ENCODE measurements around the gene CYTH2. TPM values are rescaled to one million over a fixed set of nuclear protein-coding genes. Genes with fewer than 3 reads are reported as not detected.
A peak's percentile ranks its signal among the peaks of the same experiment; 100 is the strongest.

Gene CYTH2
- total RNA-seq, 1 donor from 2014 or later, result 42.0 TPM

GRCh38 chr19:48492925-48493717, 24.0 kb downstream of the CYTH2 start:
- peak; percentile 95 to 98 for DNase-seq (ENCODE audit: low read depth in 2 of 2)

DNA sequence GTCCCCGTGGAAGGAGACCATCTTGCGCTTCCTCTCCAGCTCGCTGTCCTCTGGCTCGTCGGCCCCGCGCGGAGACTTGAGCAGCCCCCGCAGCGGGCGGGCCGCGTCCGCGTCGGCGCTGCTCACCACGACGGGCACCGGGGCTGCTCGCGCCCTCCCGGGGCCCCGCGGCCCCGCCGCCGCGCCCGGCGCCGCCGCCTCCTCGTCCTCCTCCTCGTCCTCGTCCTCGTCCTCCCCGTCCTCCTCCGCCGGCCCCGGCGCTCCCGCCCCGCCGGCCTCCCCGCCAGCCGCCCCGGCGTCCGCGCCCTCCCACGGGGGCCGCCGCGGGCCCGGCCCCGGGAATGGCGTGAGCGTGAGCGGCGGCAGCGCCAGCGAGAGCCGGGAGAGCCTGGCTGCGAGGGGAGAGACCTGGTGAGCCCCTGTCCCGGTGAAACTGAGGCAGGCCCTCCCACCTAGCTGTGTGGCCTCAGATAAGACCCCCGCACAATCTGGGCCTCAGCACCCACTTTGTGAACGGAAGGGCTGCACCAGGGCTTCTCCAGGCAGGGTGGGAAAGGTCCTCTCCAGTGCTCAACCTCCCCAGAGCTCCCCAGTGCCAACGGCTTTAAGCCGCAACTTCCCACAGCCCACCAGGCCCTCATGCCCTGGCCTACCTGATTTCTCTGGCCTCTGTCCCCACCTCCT, 24.7 kb downstream of the CYTH2 start:
- no peak for DNase-seq (ENCODE audit: low read depth in 2 of 2)

GRCh38 chr19:48495396-48495795, 26.2 kb downstream of the CYTH2 start:
- peak in 1 of 2 donors; percentile 40 for DNase-seq (ENCODE audit: low read depth in 2 of 2)

DNA sequence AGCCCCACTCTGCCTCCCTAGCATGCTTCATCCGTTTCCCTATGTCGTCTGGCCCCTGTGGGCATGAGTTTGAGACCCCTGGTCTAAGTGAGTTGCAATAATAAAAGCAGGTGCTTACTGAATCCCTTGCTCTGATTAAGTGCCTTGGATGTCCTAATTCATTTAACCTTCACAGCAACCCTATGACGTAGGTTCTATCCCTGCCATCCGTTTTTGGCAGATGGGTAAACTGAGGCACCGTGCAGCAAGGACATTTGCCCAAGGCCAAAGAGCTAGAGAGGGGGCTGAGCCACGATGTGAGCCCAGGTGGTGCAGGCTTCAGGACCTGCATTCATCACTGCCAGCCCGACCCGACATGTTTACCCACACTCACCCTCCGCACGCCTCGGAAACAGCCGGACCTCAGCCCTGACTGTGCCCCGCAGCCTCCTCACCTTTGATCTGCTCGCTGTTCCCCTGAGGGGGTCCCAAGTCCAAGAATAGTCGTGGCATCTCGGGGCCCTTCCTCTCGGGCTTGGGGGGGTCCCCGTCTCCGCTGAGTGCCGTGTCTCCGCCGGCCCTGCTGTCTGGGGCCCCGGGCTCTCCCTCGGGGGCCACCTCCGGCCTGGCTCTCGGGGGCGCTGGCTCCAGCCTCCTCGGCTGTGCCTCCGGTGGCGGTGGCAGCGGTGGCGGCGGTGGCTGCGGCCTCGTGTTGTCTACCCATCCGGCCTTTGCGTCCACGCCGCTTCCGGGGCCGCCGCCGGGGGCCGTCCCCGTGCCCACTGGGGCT, 28.0 kb downstream of the CYTH2 start:
- DNase-seq (ENCODE audit: low read depth in 2 of 2), result no peak

DNA sequence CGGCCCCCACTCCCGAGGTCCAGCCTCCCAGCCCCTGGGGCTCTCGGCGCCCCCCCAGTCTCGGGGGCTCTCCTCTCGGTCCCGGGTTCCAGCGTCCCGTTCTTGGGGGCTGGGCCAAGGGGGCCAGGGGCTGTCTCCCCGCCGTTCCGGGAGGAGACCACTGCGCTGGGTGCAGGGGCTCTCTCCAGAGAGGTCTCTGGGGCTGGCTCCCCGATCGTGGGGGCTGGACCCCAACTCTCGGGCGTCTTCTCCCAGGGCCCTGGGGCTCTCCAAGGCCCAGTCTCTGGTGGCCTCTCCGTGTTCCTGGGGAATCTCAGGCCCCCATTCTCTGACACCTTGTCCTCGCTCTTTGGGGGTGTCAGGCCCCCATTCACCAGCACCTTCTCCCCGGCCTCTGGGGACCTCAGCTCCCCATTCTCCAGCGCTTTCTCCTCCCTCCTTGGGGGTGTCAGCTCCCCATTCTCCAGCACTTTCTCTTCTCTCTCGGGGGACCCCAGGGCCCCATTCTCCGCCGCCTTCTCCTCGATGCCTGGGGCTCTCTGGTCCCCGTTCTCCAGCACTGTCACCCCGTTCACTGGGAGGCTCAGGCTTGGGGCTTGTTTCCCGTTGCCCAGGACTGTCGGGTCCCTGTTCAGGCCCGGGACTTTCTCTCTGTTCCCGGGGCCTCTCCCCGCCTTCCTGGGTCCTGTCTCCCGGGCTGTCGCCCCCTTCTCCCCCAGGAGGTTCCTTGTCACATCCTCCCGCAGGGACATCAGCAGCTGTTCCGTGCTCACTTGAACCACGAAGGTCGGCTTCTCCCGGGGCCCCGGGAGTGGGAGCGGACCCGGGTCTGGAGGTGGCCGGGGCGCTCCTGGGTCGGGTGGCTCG, 28.8 kb downstream of the CYTH2 start:
- DNase-seq (ENCODE audit: low read depth in 2 of 2), result no peak

- no peak for DNase-seq (ENCODE audit: low read depth in 2 of 2)
Observed at GRCh38 chr19:48498595-48499311, 29.6 kb downstream of the CYTH2 start.

DNA sequence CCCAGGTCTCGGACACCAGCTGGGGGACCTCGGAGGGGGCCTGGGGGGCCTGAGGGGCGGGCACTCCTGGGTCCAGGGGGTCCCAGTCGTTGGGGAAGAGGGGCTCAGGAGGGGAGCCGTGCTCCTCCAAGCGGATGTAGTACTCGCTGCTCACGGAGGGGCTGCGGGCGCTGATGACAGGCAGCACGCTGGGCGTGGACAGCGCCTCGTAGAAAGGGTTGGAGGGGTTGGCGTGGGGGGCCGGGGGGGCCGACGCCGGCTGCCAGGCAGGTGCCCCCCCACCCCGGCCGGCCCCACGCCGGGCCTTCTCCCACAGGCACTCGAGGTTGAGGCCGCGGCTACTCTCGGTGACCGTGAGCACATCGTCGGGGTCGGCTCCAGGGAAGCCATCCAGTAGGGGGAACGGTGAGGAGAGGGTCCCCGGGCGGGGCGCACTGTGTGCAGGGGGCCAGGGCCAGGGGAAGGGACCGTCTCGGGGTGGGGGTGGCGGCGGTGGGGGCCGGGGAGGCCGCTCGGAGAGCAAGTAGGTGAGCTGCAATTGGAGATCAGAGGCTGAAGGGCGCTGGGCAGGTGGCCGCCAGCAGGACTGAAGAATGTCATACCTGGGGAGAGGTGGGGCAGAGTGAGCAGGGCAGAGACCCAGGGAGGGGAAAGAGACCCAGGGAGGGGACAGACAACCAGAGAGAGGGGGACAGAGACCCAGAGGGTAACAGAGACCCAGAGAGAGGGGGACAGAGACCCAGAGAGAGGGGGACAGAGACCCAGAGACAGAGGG, 30.3 kb downstream of the CYTH2 start:
- DNase-seq (ENCODE audit: low read depth in 2 of 2), result no peak

DNA sequence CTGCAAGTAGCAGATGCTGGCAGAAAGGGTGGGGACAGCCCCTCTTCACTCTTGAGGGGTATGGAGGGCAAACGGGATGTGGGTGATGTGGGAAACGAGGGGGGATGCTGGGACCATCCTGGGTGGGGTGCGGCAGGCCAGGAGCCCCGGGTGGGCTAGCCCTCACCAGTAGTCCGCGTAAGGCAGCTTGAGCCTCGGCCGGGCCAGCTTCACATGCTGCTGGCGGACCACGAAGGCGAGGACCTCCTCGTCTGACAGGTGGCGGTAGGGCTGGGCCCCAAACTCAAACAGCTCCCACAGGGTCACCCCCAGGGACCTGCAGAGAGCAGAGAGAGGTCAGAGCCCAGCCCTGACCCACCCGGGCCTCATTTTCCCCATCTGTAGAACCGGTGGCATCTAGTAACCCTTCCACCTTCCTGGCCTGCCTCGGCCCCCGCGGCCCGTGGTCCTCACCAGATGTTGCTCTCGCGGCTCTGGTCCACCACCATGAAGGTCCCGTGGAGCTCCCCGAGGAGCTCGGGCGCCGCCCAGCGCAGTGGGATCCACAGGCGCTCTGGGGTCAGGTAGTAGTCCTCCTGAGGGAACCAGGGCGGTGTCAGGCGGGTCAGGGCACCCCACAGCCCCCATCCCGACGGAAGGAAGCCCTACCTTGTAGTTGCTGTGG, 31.8 kb downstream of the CYTH2 start:
- DNase-seq (ENCODE audit: low read depth in 2 of 2), result no peak

DNA sequence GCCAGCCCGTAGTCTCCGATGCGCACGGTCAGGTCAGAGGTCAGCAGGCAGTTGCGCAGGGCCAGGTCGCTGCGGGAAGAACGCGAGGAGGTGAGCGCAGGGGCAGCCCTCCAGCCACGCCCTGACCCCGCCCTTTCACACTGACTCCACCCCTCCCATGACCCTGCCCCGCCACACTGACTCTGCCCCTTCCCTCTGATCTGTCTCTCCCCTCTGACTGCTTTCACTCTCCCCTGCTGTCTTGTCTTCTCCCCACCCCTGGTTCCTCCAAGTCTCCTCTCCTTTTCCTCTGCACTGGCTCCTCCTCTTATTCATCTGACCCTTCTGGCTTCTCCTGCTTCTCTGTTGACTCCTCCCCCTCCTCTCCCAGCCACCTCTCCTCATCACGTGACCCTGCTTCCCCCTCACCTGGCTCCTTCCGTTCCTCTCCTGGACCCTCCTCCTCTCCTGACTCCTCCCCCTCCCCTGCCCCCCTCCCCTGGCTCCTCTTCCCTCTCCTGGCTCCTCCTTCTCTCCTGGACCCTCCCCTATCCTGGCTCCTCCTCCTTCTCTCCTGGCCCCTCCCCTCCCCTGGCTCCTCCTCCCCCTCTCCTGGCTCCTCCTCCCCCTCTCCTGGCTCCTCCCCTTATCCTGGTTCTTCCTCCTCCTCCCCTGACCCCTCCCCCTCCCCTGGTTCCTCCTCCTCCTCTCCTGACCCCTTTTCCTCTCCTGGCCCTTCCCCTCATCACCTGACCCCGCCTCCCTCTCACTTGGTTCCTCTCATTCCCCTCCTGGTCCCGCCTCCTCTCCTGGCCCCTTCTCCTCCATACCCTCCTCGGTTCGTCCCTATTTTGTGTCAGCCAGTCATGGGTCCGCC, 32.6 kb downstream of the CYTH2 start:
- peak in 1 of 2 donors; percentile 42 for DNase-seq (ENCODE audit: low read depth in 2 of 2)

GRCh38 chr19:48502350-48503018, 33.3 kb downstream of the CYTH2 start:
- no peak for DNase-seq (ENCODE audit: low read depth in 2 of 2)

DNA sequence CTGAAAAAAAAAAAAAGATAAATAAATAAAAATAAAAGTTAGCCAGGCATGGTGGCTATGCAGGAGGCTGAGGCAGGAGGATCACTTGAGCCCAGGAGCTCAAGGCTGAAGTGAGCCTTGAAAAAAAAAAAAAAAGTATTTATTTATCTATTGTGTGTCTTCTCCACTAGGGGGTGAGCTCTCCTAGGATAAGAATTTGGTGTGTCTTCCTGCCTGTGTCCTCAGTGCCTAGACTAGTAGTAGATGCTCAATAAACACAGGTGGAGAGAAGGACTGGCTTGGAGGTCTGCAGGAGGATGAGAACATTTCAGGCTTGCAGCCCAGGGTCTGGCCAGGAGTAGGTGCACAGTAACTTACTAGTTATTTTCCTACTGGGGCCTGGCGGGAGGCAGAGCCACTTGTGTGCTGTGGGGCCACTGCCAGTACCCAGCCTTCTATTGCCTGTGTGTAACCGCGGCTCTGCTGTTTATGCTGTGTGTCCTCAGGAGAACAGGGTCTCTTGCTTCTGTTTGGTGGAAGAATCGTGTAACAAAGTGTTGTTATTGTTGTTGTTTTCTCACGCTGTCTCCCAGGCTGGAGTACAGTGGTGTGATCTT, 37.1 kb downstream of the CYTH2 start:
- DNase-seq (ENCODE audit: low read depth in 2 of 2), result peak in 1 of 2 donors; percentile 55

- DNase-seq (ENCODE audit: low read depth in 2 of 2), result no peak
Observed at GRCh38 chr19:48507911-48508439, 38.8 kb downstream of the CYTH2 start.

- no peak for DNase-seq (ENCODE audit: low read depth in 2 of 2)
Observed at GRCh38 chr19:48508729-48509411, 39.7 kb downstream of the CYTH2 start.

- DNase-seq (ENCODE audit: low read depth in 2 of 2), result no peak
Observed at GRCh38 chr19:48509467-48510194, 40.5 kb downstream of the CYTH2 start.

- peak in 1 of 2 donors; percentile 51 for DNase-seq (ENCODE audit: low read depth in 2 of 2)
Observed at GRCh38 chr19:48510421-48511268, 41.5 kb downstream of the CYTH2 start.
